Effector memory CD8-positive, alpha-beta T cell (primary cell): Measurements from ENCODE around the gene RILP.

ENCODE experiments used
- ATAC-seq: fragments of 150-1000 bp; cut with Tn5 transposase; replicated peaks from 2 replicates; pipeline ENCODE4 v1.10.0; 2021; ENCODE audit warnings: mild to moderate bottlenecking, moderate library complexity
- DNase-seq, 3 experiments: peaks; one replicate each; pipeline ENCODE4 v3.0.0; 2021
- H3K27ac Mint-ChIP-seq, 2 donors: one replicate each; pipeline ENCODE4 v1.8.0; 2022; ENCODE audit warnings: mild to moderate bottlenecking in 2 of 2, mixed read lengths in 2 of 2, moderate library complexity in 2 of 2
- H3K27me3 Mint-ChIP-seq, 2 donors: one replicate each; pipeline ENCODE4 v1.8.0; 2022; ENCODE audit warnings: mixed read lengths in 2 of 2
- H3K36me3 Mint-ChIP-seq: one replicate; pipeline ENCODE4 v1.8.0; 2022; ENCODE audit warnings: mild to moderate bottlenecking, moderate library complexity, mixed read lengths; ENCODE audit not compliant: insufficient read depth
- H3K4me1 Mint-ChIP-seq, 2 donors: one replicate each; pipeline ENCODE4 v1.8.0; 2022; ENCODE audit warnings: low read depth in 2 of 2, mixed read lengths in 2 of 2
- H3K4me3 Mint-ChIP-seq, 2 donors: one replicate each; pipeline ENCODE4 v1.8.0; 2022; ENCODE audit warnings: mild to moderate bottlenecking in 2 of 2, mixed read lengths in 2 of 2, moderate library complexity in 2 of 2
- H3K9me3 Mint-ChIP-seq, 2 donors: one replicate each; pipeline ENCODE4 v1.8.0; 2022; ENCODE audit warnings: mixed read lengths in 2 of 2

Gene RILP

GRCh38 chr17:1629504-1630310 lies 20.0 kb downstream of the RILP start:
- Mint-ChIP-seq H3K27me3 (peaks cover 6 to 19% of the 10 kb centered on the region in 2 donors), H3K36me3 (peaks cover 21% of the 10 kb centered on the region), H3K9me3 (no peaks in the 10 kb centered on the region), H3K4me3 (peak overlapping the region; percentile 79 to 100), H3K27ac (peak overlapping the region; percentile 90 to 98), H3K4me1 (peaks cover 10 to 14% of the 10 kb centered on the region in 2 donors)
- DNase-seq (peak; percentile 69 to 74 (median 71)), ATAC-seq (peak; percentile 30)

GRCh38 chr17:1628856-1629503 lies 20.7 kb downstream of the RILP start:
- DNase-seq (peak; percentile 82 to 85 (median 82)), ATAC-seq (peak; percentile 79)
- peak overlapping the region; percentile 98 to 99 for H3K27ac Mint-ChIP-seq
- peaks cover 6 to 19% of the 10 kb centered on the region in 2 donors for H3K27me3 Mint-ChIP-seq
- no peaks in the 10 kb centered on the region for H3K9me3 Mint-ChIP-seq
- H3K4me3 Mint-ChIP-seq: peak overlapping the region; percentile 98 to 100
- peaks cover 21% of the 10 kb centered on the region for H3K36me3 Mint-ChIP-seq
- peaks cover 10 to 14% of the 10 kb centered on the region in 2 donors for H3K4me1 Mint-ChIP-seq

DNA sequence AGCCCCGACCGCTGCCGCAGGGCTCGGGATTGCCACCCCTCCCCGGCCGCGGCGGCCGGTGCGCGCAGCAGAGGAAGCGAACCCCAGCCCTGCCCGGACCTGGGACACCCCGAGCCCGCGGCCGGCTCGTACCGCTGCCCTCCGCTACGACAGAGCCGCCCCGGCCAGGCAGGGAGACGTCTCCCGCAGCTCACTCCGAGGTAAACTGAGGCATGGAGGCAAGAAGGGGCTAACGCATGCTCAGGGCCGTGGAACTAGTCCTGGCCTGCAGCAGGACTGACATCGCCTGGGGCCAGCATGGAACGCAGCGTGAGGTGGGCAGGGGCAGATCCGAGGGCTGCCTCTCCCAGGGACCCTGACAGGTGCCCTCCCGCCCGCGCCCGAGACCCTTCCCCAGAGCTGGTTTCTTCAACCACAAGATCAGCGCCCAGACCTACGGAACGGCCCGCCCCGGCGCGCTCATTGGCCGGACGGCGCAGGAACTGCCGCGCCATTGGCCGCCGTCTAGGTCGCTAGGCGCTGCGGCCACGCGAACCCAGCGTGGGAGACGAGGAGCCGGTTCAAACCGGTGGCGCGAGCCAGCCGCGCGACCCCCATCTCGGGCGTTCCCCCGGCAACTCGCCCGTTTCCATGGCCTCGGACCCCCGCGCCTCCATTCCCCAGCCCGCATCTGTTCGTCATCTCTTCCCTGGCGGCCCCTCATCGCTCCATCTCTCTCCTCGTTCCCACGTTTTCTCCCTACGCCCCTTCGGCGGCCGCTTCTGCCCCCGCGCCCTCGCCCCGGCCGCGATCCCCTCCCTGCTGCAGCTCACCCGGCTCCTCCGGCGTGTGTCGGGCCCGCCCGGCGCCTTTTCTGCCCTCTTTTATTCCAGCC lies 21.4 kb downstream of the RILP start, which contains the start of gene SLC43A2:
SLC43A2 (minus strand) TSS at position 853 of the 874 bp plus-strand sequence. CDS start 960 bp downstream, outside the sequence.
- Mint-ChIP-seq H3K36me3 (peaks cover 21% of the 10 kb centered on the region), H3K27ac (peak within 1 kb of the TSS; percentile 98 to 99), H3K27me3 (peaks cover 6 to 19% of the 10 kb centered on the region in 2 donors), H3K9me3 (no peaks in the 10 kb centered on the region), H3K4me1 (peaks cover 10 to 14% of the 10 kb centered on the region in 2 donors), H3K4me3 (peak within 1 kb of the TSS; percentile 98 to 100)
- ATAC-seq (peak; percentile 69), DNase-seq (peak; percentile 58 to 64 (median 62))

DNA sequence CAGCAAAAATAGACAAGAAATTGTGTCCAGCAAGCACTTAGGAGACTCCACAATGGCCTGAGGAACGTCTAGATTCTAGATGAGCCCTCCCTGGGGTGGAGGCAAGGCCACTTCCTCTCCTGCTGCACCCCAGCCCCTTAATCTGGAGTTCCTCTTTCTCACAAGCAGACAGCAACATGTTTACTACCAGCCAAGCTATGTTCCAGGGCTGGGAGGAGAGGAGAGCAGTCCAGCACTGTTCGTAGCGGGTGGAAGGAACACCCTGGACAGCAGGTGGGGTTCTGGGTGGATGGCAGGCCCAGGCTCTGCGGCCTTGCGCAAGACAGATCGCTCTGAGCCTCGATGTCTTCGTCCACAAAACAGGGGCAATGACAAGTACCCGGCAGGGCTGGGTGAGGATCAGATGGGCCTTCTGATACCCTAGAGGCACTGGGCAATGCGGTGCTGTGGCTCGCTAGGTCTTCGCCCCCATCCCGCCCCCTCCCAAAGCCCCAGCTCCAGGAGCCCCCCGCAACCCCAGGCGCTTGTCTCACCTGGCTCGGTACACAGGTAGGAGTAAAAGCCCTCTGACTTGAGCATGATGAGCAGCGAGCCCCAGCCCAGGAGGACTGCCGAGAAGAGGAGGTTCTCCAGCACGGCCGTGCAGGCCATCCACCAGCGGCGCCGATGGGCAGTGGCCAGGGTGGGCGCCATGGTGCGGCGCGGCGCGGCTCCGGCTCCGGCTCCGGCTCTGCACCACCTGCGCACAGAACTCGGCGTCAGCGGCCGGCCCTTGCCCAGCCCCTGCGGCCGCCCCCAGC lies 22.3 kb downstream of the RILP start:
- Mint-ChIP-seq H3K9me3 (no peaks in the 10 kb centered on the region), H3K27me3 (peaks cover 6 to 19% of the 10 kb centered on the region in 2 donors), H3K27ac (no peak overlapping the region), H3K36me3 (peaks cover 21% of the 10 kb centered on the region), H3K4me1 (peaks cover 10 to 14% of the 10 kb centered on the region in 2 donors), H3K4me3 (peak overlapping the region; percentile 98 to 100)
- DNase-seq: no peak
- no peak for ATAC-seq

DNA sequence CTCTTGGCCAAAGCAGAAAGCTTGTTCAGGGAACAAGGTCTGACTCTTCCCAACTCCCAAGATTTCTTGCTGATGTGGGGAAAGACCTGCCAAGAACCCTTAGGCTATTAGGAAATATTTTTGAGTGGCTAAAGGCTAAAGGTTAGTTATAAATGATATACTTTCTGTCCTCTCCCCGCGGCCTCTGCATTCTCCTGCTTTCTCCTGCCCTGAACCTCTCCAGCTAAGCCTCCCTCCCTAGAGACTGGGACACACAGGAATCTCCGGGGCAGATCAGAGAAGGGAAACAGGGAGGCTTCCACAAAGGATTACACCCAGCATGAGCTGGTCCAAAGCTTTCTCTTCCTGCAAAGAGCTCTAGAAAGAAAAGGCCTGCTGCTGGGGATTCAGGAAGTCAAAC lies 23.3 kb downstream of the RILP start:
- no peaks in the 10 kb centered on the region for H3K9me3 Mint-ChIP-seq
- DNase-seq (no peak), ATAC-seq (no peak)
- peak overlapping the region; percentile 76 to 100 for H3K4me3 Mint-ChIP-seq
- no peak overlapping the region for H3K27ac Mint-ChIP-seq
- H3K4me1 Mint-ChIP-seq: peaks cover 10 to 14% of the 10 kb centered on the region in 2 donors
- peaks cover 21% of the 10 kb centered on the region for H3K36me3 Mint-ChIP-seq
- H3K27me3 Mint-ChIP-seq: peaks cover 6 to 19% of the 10 kb centered on the region in 2 donors

GRCh38 chr17:1625581-1625980 lies 24.1 kb downstream of the RILP start:
- Mint-ChIP-seq H3K36me3 (peaks cover 21% of the 10 kb centered on the region), H3K9me3 (no peaks in the 10 kb centered on the region), H3K4me1 (peaks cover 10 to 14% of the 10 kb centered on the region in 2 donors), H3K4me3 (no peak overlapping the region), H3K27ac (no peak overlapping the region), H3K27me3 (peaks cover 6 to 19% of the 10 kb centered on the region in 2 donors)
- DNase-seq (no peak), ATAC-seq (no peak)

- H3K4me1 Mint-ChIP-seq: peaks cover 8 to 11% of the 10 kb centered on the region in 2 donors
- peaks cover 18% of the 10 kb centered on the region for H3K36me3 Mint-ChIP-seq
- ATAC-seq (no peak), DNase-seq (no peak)
- H3K27me3 Mint-ChIP-seq: peaks cover 6 to 19% of the 10 kb centered on the region in 2 donors
- no peaks in the 10 kb centered on the region for H3K9me3 Mint-ChIP-seq
- no peak overlapping the region for H3K27ac Mint-ChIP-seq
- no peak overlapping the region for H3K4me3 Mint-ChIP-seq
These were observed 24.6 kb downstream of the RILP start for GRCh38 chr17:1625053-1625452.

- H3K9me3 Mint-ChIP-seq: no peaks in the 10 kb centered on the region
- H3K27me3 Mint-ChIP-seq: peaks cover 6 to 19% of the 10 kb centered on the region in 2 donors
- H3K4me3 Mint-ChIP-seq: no peak overlapping the region
- DNase-seq (no peak), ATAC-seq (no peak)
- no peak overlapping the region for H3K27ac Mint-ChIP-seq
- peaks cover 7 to 10% of the 10 kb centered on the region in 2 donors for H3K4me1 Mint-ChIP-seq
- H3K36me3 Mint-ChIP-seq: peaks cover 17% of the 10 kb centered on the region
These were observed 25.0 kb downstream of the RILP start for GRCh38 chr17:1624650-1625049.

DNA sequence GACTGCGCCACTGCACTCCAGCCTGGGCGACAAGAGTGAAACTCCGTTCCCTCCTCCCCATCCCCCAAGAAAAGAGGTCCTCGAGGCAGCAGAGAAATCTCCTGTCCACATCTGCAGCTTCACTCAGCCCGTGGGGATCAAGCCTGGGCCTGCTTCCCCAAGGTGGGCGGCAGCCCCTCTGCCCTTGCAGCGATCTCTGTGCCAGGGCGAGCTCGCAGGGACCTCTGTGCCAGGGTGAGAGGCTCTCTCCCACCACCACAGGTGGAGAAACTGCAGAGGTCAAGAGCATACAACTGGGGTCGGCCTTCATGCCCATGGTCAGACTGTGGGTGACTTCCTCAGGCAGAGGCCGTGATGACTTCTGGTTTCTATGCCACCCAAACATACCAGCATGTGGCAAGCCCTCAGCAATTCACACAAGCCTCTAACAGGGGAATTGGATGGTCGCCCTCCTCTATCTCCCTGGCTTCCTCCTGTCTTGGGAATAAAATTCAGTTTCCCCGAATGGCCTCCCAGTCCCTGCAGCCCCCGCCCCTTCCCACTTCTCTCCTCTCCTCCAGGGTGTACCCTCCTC lies 26.5 kb downstream of the RILP start:
- Mint-ChIP-seq H3K9me3 (no peaks in the 10 kb centered on the region), H3K4me3 (no peak overlapping the region), H3K27me3 (peaks cover 6 to 19% of the 10 kb centered on the region in 2 donors), H3K27ac (no peak overlapping the region), H3K36me3 (peaks cover 7% of the 10 kb centered on the region), H3K4me1 (peaks cover 0 to 4% of the 10 kb centered on the region in 2 donors)
- no peak for ATAC-seq
- no peak for DNase-seq

DNA sequence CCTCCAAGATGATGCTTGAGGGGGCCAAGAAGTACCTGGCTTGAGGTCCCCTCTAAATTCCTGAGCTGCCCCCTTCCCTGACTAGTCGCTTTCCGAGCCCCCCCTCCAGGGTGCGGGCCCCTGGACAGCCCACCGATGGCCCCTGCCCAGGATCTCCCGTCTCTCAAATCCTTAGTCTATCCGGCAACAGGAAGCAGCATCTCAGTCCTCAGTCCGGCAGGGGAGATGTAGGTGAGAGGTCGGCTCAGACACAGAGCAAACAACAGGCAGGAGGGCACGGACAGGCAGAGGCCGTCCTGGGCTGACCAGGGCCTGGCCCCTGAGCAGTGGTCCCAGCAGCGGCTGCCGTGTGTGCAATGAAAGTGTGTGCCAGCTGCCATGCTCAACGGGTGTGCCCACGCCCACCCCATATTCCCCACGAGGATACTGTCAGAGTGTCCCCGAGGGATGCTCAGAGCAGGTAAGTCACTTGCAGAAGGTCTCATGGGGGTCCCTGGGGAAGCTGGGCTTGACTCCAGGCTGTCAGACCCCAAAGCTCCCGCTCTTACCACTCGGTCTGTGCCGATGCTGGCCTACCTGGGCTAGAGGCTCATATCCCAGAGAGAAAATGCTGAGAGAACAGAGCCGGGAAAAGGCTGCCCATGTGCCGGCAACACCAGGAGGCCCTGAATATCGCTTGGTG lies 28.3 kb downstream of the RILP start:
- ATAC-seq: no peak
- no peak for DNase-seq
- Mint-ChIP-seq H3K36me3 (peaks cover 8% of the 10 kb centered on the region), H3K9me3 (no peaks in the 10 kb centered on the region), H3K4me1 (peaks cover under 1 to 1% of the 10 kb centered on the region in 2 donors), H3K4me3 (no peak overlapping the region), H3K27me3 (peaks cover 3 to 10% of the 10 kb centered on the region in 2 donors), H3K27ac (no peak overlapping the region)

- Mint-ChIP-seq H3K9me3 (no peaks in the 10 kb centered on the region), H3K4me1 (peaks cover 0 to 1% of the 10 kb centered on the region in 2 donors), H3K27me3 (peaks cover 0 to under 1% of the 10 kb centered on the region in 2 donors), H3K36me3 (peaks cover 5% of the 10 kb centered on the region), H3K4me3 (no peak overlapping the region), H3K27ac (no peak overlapping the region)
- DNase-seq (no peak), ATAC-seq (no peak)
These were observed 29.2 kb downstream of the RILP start for GRCh38 chr17:1620486-1620885.
